ENCODE measurements around the gene LRRC32. TPM values are rescaled to one million over a fixed set of nuclear protein-coding genes. Genes with fewer than 3 reads are reported as not detected.

The LRRC32 gene
- total and polyA plus RNA-seq, 9 of the 15 experiments (the other 6 are each of a cell fraction or from before 2014, with no cell fraction given) = 0.10 to 0.50 (median 0.19) TPM; not detected in 5

GRCh38 chr11:76655501-76656049, 15.0 kb downstream of the LRRC32 start:
- H3K9ac ChIP-seq (ENCODE audit: insufficient read depth in 1 of 2, low read depth in 2 of 2, low read length in 2 of 2) = peak overlapping the region in 1 of 2 experiments; percentile 68; a peak in 2 of 4 replicates
- ChIA-PET POLR2A (interaction anchor here (1.2 kb wide), 1 partner anchor 19 kb away, joined by 3 read pairs; no protein-coding TSS in a partner anchor), CTCF (ENCODE audit: low intra/inter-chr PET ratio) (no interaction called here)
- H3K9me3 ChIP-seq (replicated peaks; ENCODE audit: control insufficient read depth, insufficient read depth, low read depth, low read length) = no peaks in the 10 kb centered on the region
- no peaks in the 10 kb centered on the region for H3K9me1 ChIP-seq (ENCODE audit: control insufficient read depth, insufficient read depth, low read length)
- no TSS peak for BruUV-seq (replicated peaks)
- no peaks in the 10 kb centered on the region for H3K79me2 ChIP-seq (ENCODE audit: control insufficient read depth, insufficient read depth, low read length)
- peaks cover 0 to 7% of the 10 kb centered on the region in 2 experiments; a peak in 2 of 5 replicates for H3K27me3 ChIP-seq (ENCODE audit: control insufficient read depth in 2 of 2, insufficient read depth in 2 of 2, low read length in 2 of 2)
- intact Hi-C loops (cut with micrococcal nuclease) (no loop called here), in situ Hi-C loops (cut with MboI) (no loop called here)
- no peak overlapping the region for H3K4me3 ChIP-seq
- ATAC-seq = no peak
- no peak overlapping the region for H2AFZ ChIP-seq (ENCODE audit: low read depth, low read length)
- 63% methylated on average over 13 of the region's 15 CpGs for WGBS (ENCODE audit: insufficient coverage, low coverage, missing lambda C conversion rate)
- H3K4me1 ChIP-seq (replicated peaks in 1 of 2; ENCODE audit: control insufficient read depth in 2 of 2, insufficient read depth in 2 of 2, low read length in 2 of 2) = peaks cover 11 to 37% of the 10 kb centered on the region in 2 experiments; a peak in 4 of 5 replicates
- H3K4me2 ChIP-seq (ENCODE audit: insufficient read depth, low read length) = no peak overlapping the region
- no peak overlapping the region for H3K27ac ChIP-seq (ENCODE audit: extremely low read depth, low read depth, low read length)
- no peaks in the 10 kb centered on the region for H4K20me1 ChIP-seq (replicated peaks; ENCODE audit: control insufficient read depth, insufficient read depth, low read length)
- DNase-seq (ENCODE audit: extremely low read depth in 1 of 4, low spot score in 3 of 4) = no peak
- H3K36me3 ChIP-seq (ENCODE audit: control insufficient read depth, insufficient read depth, low read length) = no peaks in the 10 kb centered on the region
- no peak for FAIRE-seq
- no peak for TF ChIP-seq PHF8 (IDR thresholded peaks at IDR 0.05; ENCODE audit: borderline replicate concordance, low read length)
- no peak for TF ChIP-seq RB1 (IDR thresholded peaks at IDR 0.05; ENCODE audit: low read depth)
- TF ChIP-seq CREB1 (IDR thresholded peaks at IDR 0.05) = no peak
- no peak for TF ChIP-seq CREB1 (CRISPR knock-in tag; IDR thresholded peaks at IDR 0.05)
- no peak for TF ChIP-seq ARHGAP35 (IDR thresholded peaks at IDR 0.05; ENCODE audit: partially characterized antibody)
- TF ChIP-seq FOXK1 (CRISPR knock-in tag; IDR thresholded peaks at IDR 0.05; ENCODE audit: borderline replicate concordance) = no peak
- TF ChIP-seq, protein P1, sequence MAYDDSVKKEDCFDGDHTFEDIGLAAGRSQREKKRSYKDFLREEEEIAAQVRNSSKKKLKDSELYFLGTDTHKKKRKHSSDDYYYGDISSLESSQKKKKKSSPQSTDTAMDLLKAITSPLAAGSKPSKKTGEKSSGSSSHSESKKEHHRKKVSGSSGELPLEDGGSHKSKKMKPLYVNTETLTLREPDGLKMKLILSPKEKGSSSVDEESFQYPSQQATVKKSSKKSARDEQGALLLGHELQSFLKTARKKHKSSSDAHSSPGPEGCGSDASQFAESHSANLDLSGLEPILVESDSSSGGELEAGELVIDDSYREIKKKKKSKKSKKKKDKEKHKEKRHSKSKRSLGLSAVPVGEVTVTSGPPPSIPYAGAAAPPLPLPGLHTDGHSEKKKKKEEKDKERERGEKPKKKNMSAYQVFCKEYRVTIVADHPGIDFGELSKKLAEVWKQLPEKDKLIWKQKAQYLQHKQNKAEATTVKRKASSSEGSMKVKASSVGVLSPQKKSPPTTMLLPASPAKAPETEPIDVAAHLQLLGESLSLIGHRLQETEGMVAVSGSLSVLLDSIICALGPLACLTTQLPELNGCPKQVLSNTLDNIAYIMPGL (CRISPR knock-in tag; IDR thresholded peaks at IDR 0.05) = no peak
- no peak for TF ChIP-seq CHAMP1 (IDR thresholded peaks at IDR 0.05)
- TF ChIP-seq BHLHE40 (IDR thresholded peaks at IDR 0.05; ENCODE audit: low read length) = no peak
- TF ChIP-seq HDAC6 (IDR thresholded peaks at IDR 0.05; ENCODE audit: low read depth, low read length) = no peak
- TF ChIP-seq POLR3A (IDR thresholded peaks at IDR 0.05; ENCODE audit: borderline replicate concordance, extremely low read depth, insufficient read depth, insufficient read length) = no peak
- TF ChIP-seq RBBP5 (IDR thresholded peaks at IDR 0.05; ENCODE audit: borderline replicate concordance, insufficient read depth, low read length, poor library complexity, severe bottlenecking) = no peak
- no peak for TF ChIP-seq SMC3 (conservative IDR thresholded peaks at IDR 0.05; ENCODE audit: insufficient read depth, low read depth, low read length)
